ENCODE data around the gene MROH2A. TPM values are rescaled to one million over a fixed set of nuclear protein-coding genes. Genes with fewer than 3 reads are reported as not detected.

Gene MROH2A
- polyA plus RNA-seq, 1 experiment = not detected

GRCh38 chr2:233769260-233769659 is 8.9 kb upstream of the MROH2A start:
- DNase-seq (ENCODE audit: low read depth) = no peak
- Histone ChIP-seq H3K27me3 (ENCODE audit: control insufficient read depth, insufficient read depth, low read length) (no peaks in the 10 kb centered on the region), H3K36me3 (ENCODE audit: control insufficient read depth, insufficient read depth, low read length) (no peaks in the 10 kb centered on the region), H3K4me3 (ENCODE audit: low read depth, low read length) (no peak overlapping the region)
- no peak for TF ChIP-seq CTCF (IDR thresholded peaks at IDR 0.05; ENCODE audit: insufficient read depth, low read depth, low read length)
- ChIA-PET POLR2A (no interaction called here), CTCF (no interaction called here)

GRCh38 chr2:233772153-233772552 is 6.0 kb upstream of the MROH2A start:
- no peak for TF ChIP-seq CTCF (IDR thresholded peaks at IDR 0.05; ENCODE audit: insufficient read depth, low read depth, low read length)
- ChIA-PET CTCF (no interaction called here), POLR2A (no interaction called here)
- H3K27me3 ChIP-seq (ENCODE audit: control insufficient read depth, insufficient read depth, low read length) = no peaks in the 10 kb centered on the region
- DNase-seq (ENCODE audit: low read depth) = no peak
- no peaks in the 10 kb centered on the region for H3K36me3 ChIP-seq (ENCODE audit: control insufficient read depth, insufficient read depth, low read length)
- no peak overlapping the region for H3K4me3 ChIP-seq (ENCODE audit: low read depth, low read length)

- POLR2A ChIA-PET = no interaction called here
- Histone ChIP-seq H3K27me3 (ENCODE audit: control insufficient read depth, insufficient read depth, low read length) (no peaks in the 10 kb centered on the region), H3K4me3 (ENCODE audit: low read depth, low read length) (no peak overlapping the region), H3K36me3 (ENCODE audit: control insufficient read depth, insufficient read depth, low read length) (no peaks in the 10 kb centered on the region)
- no peak for DNase-seq (ENCODE audit: low read depth)
- CTCF ChIA-PET = no interaction called here
- no peak for TF ChIP-seq CTCF (IDR thresholded peaks at IDR 0.05; ENCODE audit: insufficient read depth, low read depth, low read length)
Measured at GRCh38 chr2:233772583-233772982, 5.5 kb upstream of the MROH2A start.

- Histone ChIP-seq H3K36me3 (ENCODE audit: control insufficient read depth, insufficient read depth, low read length) (no peaks in the 10 kb centered on the region), H3K4me3 (ENCODE audit: low read depth, low read length) (no peak overlapping the region), H3K27me3 (ENCODE audit: control insufficient read depth, insufficient read depth, low read length) (no peaks in the 10 kb centered on the region)
- no peak for DNase-seq (ENCODE audit: low read depth)
- CTCF ChIA-PET = no interaction called here
- TF ChIP-seq CTCF (IDR thresholded peaks at IDR 0.05; ENCODE audit: insufficient read depth, low read depth, low read length) = no peak
- POLR2A ChIA-PET = no interaction called here
Measured at GRCh38 chr2:233773854-233774253, 4.3 kb upstream of the MROH2A start.

- TF ChIP-seq CTCF (IDR thresholded peaks at IDR 0.05; ENCODE audit: insufficient read depth, low read depth, low read length) = no peak
- H3K4me3 ChIP-seq (ENCODE audit: low read depth, low read length) = no peak overlapping the region
- H3K27me3 ChIP-seq (ENCODE audit: control insufficient read depth, insufficient read depth, low read length) = no peaks in the 10 kb centered on the region
- no peak for DNase-seq (ENCODE audit: low read depth)
- H3K36me3 ChIP-seq (ENCODE audit: control insufficient read depth, insufficient read depth, low read length) = no peaks in the 10 kb centered on the region
- CTCF ChIA-PET = interaction anchor here (0.6 kb wide), 1 partner anchor 14 kb away, joined by 3 read pairs; no protein-coding TSS in a partner anchor
- POLR2A ChIA-PET = no interaction called here
Measured at GRCh38 chr2:233775414-233775813, 2.7 kb upstream of the MROH2A start.

All from BJ (cell line).